GM23338 (cell line): Measurements from ENCODE around the gene ATP8A2. TPM values are rescaled to one million over a fixed set of nuclear protein-coding genes. Genes with fewer than 3 reads are reported as not detected.
"Not testable (repeated sequence)": the region's sequence is repeated elsewhere in the genome, so short reads cannot be mapped to it uniquely, and the experiment has no call there.

Experiments used
- ATAC-seq: fragments of 200-7000 bp; cut with Tn5 transposase; 3 replicates; pipeline ENCODE4 v1.9.1; 2020
- DNase-seq: peaks from one replicate; pipeline ENCODE4 v3.0.0-alpha.2; 2015; ENCODE audit warnings: low spot score
- H2AFZ ChIP-seq: fragments of 200-600 bp; sonication (generic); 2 replicates; pipeline ENCODE4 v1.8.0; 2016; ENCODE audit warnings: antibody characterized with exemption, mild to moderate bottlenecking, moderate library complexity
- H3F3A ChIP-seq: fragments of 200-600 bp; sonication (generic); replicated peaks from 2 replicates; pipeline ENCODE4 v1.8.0; 2017; ENCODE audit warnings: antibody characterized with exemption, mixed run types, low read depth
- H3K27ac ChIP-seq: fragments of 200-600 bp; sonication (generic); 2 replicates; pipeline ENCODE4 v1.6.1; 2016; ENCODE audit warnings: low read depth
- H3K27me3 ChIP-seq: fragments of 200-600 bp; sonication (generic); 2 replicates; pipeline ENCODE4 v1.8.0; 2016; ENCODE audit warnings: mild to moderate bottlenecking, mixed run types, moderate library complexity; ENCODE audit not compliant: insufficient read depth
- H3K36me3 ChIP-seq: fragments of 200-600 bp; sonication (generic); 2 replicates; pipeline ENCODE4 v1.8.0; 2016; ENCODE audit warnings: mild to moderate bottlenecking; ENCODE audit not compliant: insufficient read depth
- H3K4me1 ChIP-seq: fragments of 200-600 bp; sonication (generic); 2 replicates; pipeline ENCODE4 v1.8.0; 2016; ENCODE audit warnings: mild to moderate bottlenecking, moderate library complexity; ENCODE audit not compliant: insufficient read depth
- H3K4me2 ChIP-seq: fragments of 200-600 bp; sonication (generic); 2 replicates; pipeline ENCODE4 v1.7.1; 2017; ENCODE audit warnings: mixed run types
- H3K4me3 ChIP-seq: fragments of 200-600 bp; sonication (generic); 2 replicates; pipeline ENCODE4 v1.6.1; 2016; ENCODE audit warnings: mixed run types
- H3K79me2 ChIP-seq: fragments of 200-600 bp; sonication (generic); replicated peaks from 2 replicates; pipeline ENCODE4 v1.8.0; 2017; ENCODE audit warnings: mild to moderate bottlenecking; ENCODE audit not compliant: insufficient read depth
- H3K9me2 ChIP-seq: fragments of 200-600 bp; sonication (generic); 2 replicates; pipeline ENCODE4 v1.8.0; 2017; ENCODE audit not compliant: insufficient read depth
- H4K20me1 ChIP-seq: fragments of 200-600 bp; sonication (generic); replicated peaks from 2 replicates; pipeline ENCODE4 v1.8.0; 2017; ENCODE audit warnings: mild to moderate bottlenecking; ENCODE audit not compliant: insufficient read depth
- H3K27ac Mint-ChIP-seq: 2 replicates; pipeline ENCODE4 v1.8.0; 2020; ENCODE audit warnings: inconsistent platforms, mild to moderate bottlenecking, moderate library complexity, mixed read lengths
- H3K27me3 Mint-ChIP-seq: 3 replicates; pipeline ENCODE4 v1.8.0; 2022; ENCODE audit warnings: low read depth, mild to moderate bottlenecking, moderate library complexity, mixed read lengths, inconsistent platforms; ENCODE audit not compliant: insufficient read depth, poor library complexity
- H3K36me3 Mint-ChIP-seq: 3 replicates; pipeline ENCODE4 v1.8.0; 2021; ENCODE audit warnings: low read depth, mild to moderate bottlenecking, inconsistent platforms, moderate library complexity, mixed read lengths
- H3K4me1 Mint-ChIP-seq: 3 replicates; pipeline ENCODE4 v1.8.0; 2020; ENCODE audit warnings: mild to moderate bottlenecking, inconsistent platforms, mixed read lengths
- H3K4me3 Mint-ChIP-seq: 3 replicates; pipeline ENCODE4 v1.8.0; 2021; ENCODE audit warnings: moderate library complexity, mild to moderate bottlenecking, inconsistent platforms, mixed read lengths
- H3K9me3 Mint-ChIP-seq: 3 replicates; pipeline ENCODE4 v1.8.0; 2020; ENCODE audit warnings: moderate library complexity, mild to moderate bottlenecking, inconsistent platforms, mixed read lengths
- CREB1 ChIP-seq: fragments of 250-450 bp; sonication (Bioruptor Pico); IDR thresholded peaks from 2 replicates; pipeline ENCODE4 v1.5.0; 2020; ENCODE audit warnings: low read depth, mild to moderate bottlenecking, moderate library complexity
- CTCF ChIP-seq, 2 experiments: fragments of 200-600 bp in 1 of 2; sonication (generic) in 1 of 2; conservative IDR thresholded peaks; 2 replicates each; pipeline versions ENCODE4 v1.5.1 to v1.6.1; 2016 to 2017; ENCODE audit warnings: antibody characterized with exemption in 2 of 2, low read depth in 2 of 2, mild to moderate bottlenecking in 2 of 2, moderate library complexity in 1 of 2
- ETS1 ChIP-seq: IDR thresholded peaks from 2 replicates; pipeline ENCODE4 v1.6.1; 2016; ENCODE audit warnings: antibody characterized with exemption
- EZH2 ChIP-seq: fragments of 200-600 bp; sonication (generic); IDR thresholded peaks from one replicate; pipeline ENCODE4 v1.8.0; 2017; ENCODE audit warnings: antibody characterized with exemption, mild to moderate bottlenecking, low read depth; ENCODE audit not compliant: unreplicated experiment
- EZH2phosphoT487 ChIP-seq: fragments of 200-600 bp; sonication (generic); IDR thresholded peaks from one replicate; pipeline ENCODE4 v1.8.1; 2018; ENCODE audit warnings: antibody characterized with exemption; ENCODE audit not compliant: unreplicated experiment
- JUNB ChIP-seq: IDR thresholded peaks from one replicate; pipeline ENCODE4 v1.6.1; 2016; ENCODE audit warnings: antibody characterized with exemption; ENCODE audit not compliant: unreplicated experiment
- NANOG ChIP-seq: IDR thresholded peaks from 2 replicates; pipeline ENCODE4 v1.6.1; 2016; ENCODE audit warnings: antibody characterized with exemption, borderline replicate concordance
- POLR2AphosphoS5 ChIP-seq: IDR thresholded peaks from 2 replicates; pipeline ENCODE4 v1.6.1; 2016; ENCODE audit warnings: antibody characterized with exemption, low read depth
- STAT1 ChIP-seq: IDR thresholded peaks from one replicate; pipeline ENCODE4 v1.6.1; 2016; ENCODE audit warnings: antibody characterized with exemption; ENCODE audit not compliant: unreplicated experiment
- ZNF114 ChIP-seq: fragments of 250-450 bp; sonication (Bioruptor Pico); IDR thresholded peaks from 2 replicates; pipeline ENCODE4 v1.5.0; 2020; ENCODE audit warnings: mild to moderate bottlenecking, moderate library complexity
- ZNF331 ChIP-seq: fragments of 250-450 bp; sonication (Bioruptor Pico); IDR thresholded peaks from 2 replicates; pipeline ENCODE4 v1.5.0; 2020; ENCODE audit warnings: low read depth, mild to moderate bottlenecking, moderate library complexity
- polyA plus RNA-seq: library from polyadenylated mRNA; unstranded; fragments of >200 nt; fragmentation: Nextera tagmentation; extraction: Ambion mirVana; gene quantifications from 2 replicates; pipeline ENCODE4 v1.2.1, GENCODE V29; 2016
- total RNA-seq: library from RNA; depleted of rRNA; stranded (reverse); fragments of >200 nt; shearing (Covaris generic); gene quantifications from 2 replicates; pipeline ENCODE4 v1.2.3, GENCODE V29; 2014

ATP8A2 gene
- total and polyA plus RNA-seq, 2 experiments from 2014 or later: 5.7 to 8.8 TPM

- no peak overlapping the region for H3K4me2 ChIP-seq
- DNase-seq: no peak
- H3K36me3 ChIP-seq: no peaks in the 10 kb centered on the region
- H3F3A ChIP-seq: no peaks in the 10 kb centered on the region
- no peaks in the 10 kb centered on the region for H3K36me3 Mint-ChIP-seq
- H3K9me3 Mint-ChIP-seq: peaks cover 6% of the 10 kb centered on the region; the same call in 2 of the 3 replicates
- H3K4me3 ChIP-seq: no peak overlapping the region
- no peaks in the 10 kb centered on the region for H3K79me2 ChIP-seq
- H3K4me3 Mint-ChIP-seq: no peak overlapping the region
- peaks cover 2% of the 10 kb centered on the region for H3K27me3 Mint-ChIP-seq
- H3K4me1 Mint-ChIP-seq: peaks cover 7% of the 10 kb centered on the region
- no peaks in the 10 kb centered on the region for H3K27me3 ChIP-seq
- H3K4me1 ChIP-seq: no peaks in the 10 kb centered on the region
- no peak for ATAC-seq
- H3K27ac Mint-ChIP-seq: no peak overlapping the region
- H4K20me1 ChIP-seq: no peaks in the 10 kb centered on the region
- no peak overlapping the region for H3K27ac ChIP-seq
- no peak for TF ChIP-seq EZH2
- no peak for TF ChIP-seq JUNB
- H3K9me2 ChIP-seq: no peaks in the 10 kb centered on the region
- H2AFZ ChIP-seq: no peak overlapping the region
Measured at GRCh38 chr13:25816239-25816638, 444.5 kb downstream of the ATP8A2 start.

GRCh38 chr13:25819856-25820530 is 448.2 kb downstream of the ATP8A2 start:
- H3K4me3 ChIP-seq: no peak overlapping the region
- no peak overlapping the region for H3K4me3 Mint-ChIP-seq
- no peaks in the 10 kb centered on the region for H3K9me2 ChIP-seq
- H3K79me2 ChIP-seq: no peaks in the 10 kb centered on the region
- no peak for TF ChIP-seq NANOG
- TF ChIP-seq CREB1 (CRISPR knock-in tag): no peak
- TF ChIP-seq EZH2phosphoT487: no peak
- TF ChIP-seq POLR2AphosphoS5: no peak
- TF ChIP-seq ZNF114 (CRISPR knock-in tag): no peak
- TF ChIP-seq ZNF331 (CRISPR knock-in tag): no peak
- peaks cover 7% of the 10 kb centered on the region for H3K4me1 Mint-ChIP-seq
- no peak overlapping the region for H3K27ac Mint-ChIP-seq
- H3K9me3 Mint-ChIP-seq: peaks cover 7% of the 10 kb centered on the region; the same call in 2 of the 3 replicates
- no peaks in the 10 kb centered on the region for H3F3A ChIP-seq
- no peaks in the 10 kb centered on the region for H4K20me1 ChIP-seq
- H3K27me3 Mint-ChIP-seq: no peaks in the 10 kb centered on the region
- no peak overlapping the region for H3K27ac ChIP-seq
- H3K4me2 ChIP-seq: no peak overlapping the region
- ATAC-seq: peak; percentile 66
- H2AFZ ChIP-seq: no peak overlapping the region
- H3K36me3 Mint-ChIP-seq: peaks cover 2% of the 10 kb centered on the region; the same call in 1 of the 3 replicates
- DNase-seq: peak; percentile 8
- no peaks in the 10 kb centered on the region for H3K36me3 ChIP-seq
- H3K27me3 ChIP-seq: no peaks in the 10 kb centered on the region
- H3K4me1 ChIP-seq: no peaks in the 10 kb centered on the region

GRCh38 chr13:25821776-25822175 is 450.0 kb downstream of the ATP8A2 start:
- peaks cover 2% of the 10 kb centered on the region; the same call in 1 of the 3 replicates for H3K36me3 Mint-ChIP-seq
- no peak overlapping the region for H3K4me3 Mint-ChIP-seq
- H3K4me1 Mint-ChIP-seq: peaks cover 7% of the 10 kb centered on the region
- Histone ChIP-seq H3K4me2 (no peak overlapping the region), H3K27me3 (no peaks in the 10 kb centered on the region), H3F3A (no peaks in the 10 kb centered on the region), H2AFZ (no peak overlapping the region), H3K9me2 (no peaks in the 10 kb centered on the region), H3K4me3 (no peak overlapping the region), H3K4me1 (no peaks in the 10 kb centered on the region), H3K36me3 (no peaks in the 10 kb centered on the region), H3K27ac (no peak overlapping the region), H4K20me1 (no peaks in the 10 kb centered on the region), H3K79me2 (no peaks in the 10 kb centered on the region)
- peaks cover 7% of the 10 kb centered on the region; the same call in 2 of the 3 replicates for H3K9me3 Mint-ChIP-seq
- no peak for DNase-seq
- TF ChIP-seq ETS1 (no peak), ZNF331 (CRISPR knock-in tag) (no peak), EZH2phosphoT487 (no peak), EZH2 (no peak), NANOG (no peak), STAT1 (no peak), CTCF (conservative IDR thresholded peaks at IDR 0.05; ENCODE audit: low read depth in 2 of 2) (no peak), CREB1 (CRISPR knock-in tag) (no peak)
- H3K27ac Mint-ChIP-seq: no peak overlapping the region
- H3K27me3 Mint-ChIP-seq: no peaks in the 10 kb centered on the region
- no peak for ATAC-seq

- H3K36me3 ChIP-seq, ATAC-seq, H3K4me3 Mint-ChIP-seq, H3K79me2 ChIP-seq, H3K27me3 Mint-ChIP-seq, H3K4me2 ChIP-seq, H3K4me1 ChIP-seq, H3K27ac Mint-ChIP-seq, H3K4me1 Mint-ChIP-seq, H3K36me3 Mint-ChIP-seq, H4K20me1 ChIP-seq, DNase-seq, H3K9me2 ChIP-seq, H3F3A ChIP-seq, H2AFZ ChIP-seq, H3K9me3 Mint-ChIP-seq, H3K27ac ChIP-seq, H3K4me3 ChIP-seq, H3K27me3 ChIP-seq: not testable (repeated sequence)
Measured at GRCh38 chr13:25827221-25827620, 455.4 kb downstream of the ATP8A2 start.
